Keratinocyte (primary cell): ENCODE data around the gene MT1E. TPM values are rescaled to one million over a fixed set of nuclear protein-coding genes. Genes with fewer than 3 reads are reported as not detected.

Source experiments
- DNase-seq: peaks from one replicate; pipeline ENCODE4 v3.0.0-alpha.2; 2011; ENCODE audit warnings: low read depth, missing footprints, low spot score
- FAIRE-seq: peaks from 2 replicates; lab custom pipeline; 2011; peaks lifted over from hg19 to GRCh38; lab: Jason Lieb, UNC
- H2AFZ ChIP-seq: 2 replicates; pipeline ENCODE4 v1.6.0; 2012; ENCODE audit warnings: low read length, control low read depth, inconsistent platforms; ENCODE audit not compliant: control insufficient read depth
- H3K27ac ChIP-seq: 2 replicates; pipeline ENCODE4 v1.5.1; 2011; ENCODE audit warnings: low read length; ENCODE audit not compliant: control insufficient read depth, insufficient read depth
- H3K27me3 ChIP-seq: 3 replicates; pipeline ENCODE4 v1.6.0; 2011; ENCODE audit warnings: low read length; ENCODE audit not compliant: control insufficient read depth, insufficient read depth; ENCODE audit errors: extremely low read depth
- H3K36me3 ChIP-seq, 2 experiments: 2 replicates in 1 of 2; 3 replicates in 1 of 2; pipeline ENCODE4 v1.5.1; 2011; ENCODE audit warnings: low read length in 2 of 2, mild to moderate bottlenecking in 1 of 2; ENCODE audit not compliant: control insufficient read depth in 2 of 2, insufficient read depth in 2 of 2; ENCODE audit errors: extremely low read depth in 1 of 2
- H3K4me1 ChIP-seq: 3 replicates; pipeline ENCODE4 v1.5.1; 2011; ENCODE audit warnings: low read length; ENCODE audit not compliant: control insufficient read depth, insufficient read depth; ENCODE audit errors: extremely low read depth
- H3K4me2 ChIP-seq: 3 replicates; pipeline ENCODE4 v1.6.0; 2011; ENCODE audit warnings: low read depth, low read length; ENCODE audit not compliant: control insufficient read depth, insufficient read depth; ENCODE audit errors: extremely low read depth
- H3K4me3 ChIP-seq, 3 experiments: fragments of 200-600 bp in 1 of 3; sonication (generic) in 1 of 3; 2 replicates in 2 of 3; 3 replicates in 1 of 3; pipeline ENCODE4 v1.5.1; 2011 to 2016; ENCODE audit warnings: low read length in 3 of 3, mild to moderate bottlenecking in 3 of 3, control low read depth in 2 of 3, inconsistent platforms in 1 of 3, low read depth in 1 of 3, mixed read lengths in 1 of 3, mixed run types in 1 of 3, moderate library complexity in 1 of 3; ENCODE audit not compliant: control insufficient read depth in 2 of 3, insufficient read depth in 2 of 3; ENCODE audit errors: extremely low read depth in 1 of 3
- H3K79me2 ChIP-seq: 2 replicates; pipeline ENCODE4 v1.6.0; 2012; ENCODE audit warnings: low read length; ENCODE audit not compliant: control insufficient read depth, insufficient read depth
- H3K9ac ChIP-seq: 3 replicates; pipeline ENCODE4 v1.6.0; 2011; ENCODE audit warnings: low read length; ENCODE audit not compliant: control insufficient read depth, insufficient read depth; ENCODE audit errors: extremely low read depth
- H3K9me1 ChIP-seq: 3 replicates; pipeline ENCODE4 v1.6.0; 2011; ENCODE audit warnings: low read length; ENCODE audit not compliant: control insufficient read depth, insufficient read depth; ENCODE audit errors: extremely low read depth
- H3K9me3 ChIP-seq: 2 replicates; pipeline ENCODE4 v1.5.1; 2012; ENCODE audit warnings: low read depth, low read length; ENCODE audit not compliant: control insufficient read depth
- H4K20me1 ChIP-seq: 3 replicates; pipeline ENCODE4 v1.6.0; 2011; ENCODE audit warnings: low read length; ENCODE audit not compliant: control insufficient read depth, insufficient read depth; ENCODE audit errors: extremely low read depth
- EZH2 ChIP-seq: IDR thresholded peaks from one replicate; pipeline ENCODE4 v1.6.1; 2012; ENCODE audit warnings: inconsistent platforms, mild to moderate bottlenecking, low read length, moderate library complexity
- dilution Hi-C: fragments of 300-500 bp; cut with MboI; formaldehyde crosslinking; loops from one replicate; pipeline ENCODE4 v1.7.0; 2020; ENCODE audit warnings: low sequenced_read_pairs; ENCODE audit not compliant: extremely low pct_ligation_motif_present
- polyA plus RNA-seq, 5 experiments: library from polyadenylated mRNA; depleted of rRNA in 3 of 5; stranded (reverse) in 3 of 5; stranded (forward) in 1 of 5; unstranded in 1 of 5; fragments of >200 nt; gene quantifications; 1 replicate in 1 of 5; 2 replicates in 3 of 5; 3 replicates in 1 of 5; pipeline versions ENCODE4 v1.2.1 to v1.2.3, GENCODE V29; 2011 to 2012; ENCODE audit warnings: missing spikeins in 2 of 5, low read depth in 1 of 5, low replicate concordance in 1 of 5
- TF ChIP-seq, protein P1 (sequence below), 3 experiments: IDR thresholded peaks in 1 of 3; conservative IDR thresholded peaks in 1 of 3; optimal IDR thresholded peaks in 1 of 3; 2 replicates in 2 of 3; 3 replicates in 1 of 3; pipeline versions ENCODE3 to v1.5.1; 2011; ENCODE audit warnings: low read length in 3 of 3, mild to moderate bottlenecking in 3 of 3, moderate library complexity in 2 of 3, control low read depth in 1 of 3, inconsistent platforms in 1 of 3; ENCODE audit not compliant: insufficient read depth in 2 of 3; ENCODE audit errors: extremely low read depth in 1 of 3

The MT1E gene
- polyA plus RNA-seq, 1 donor (not counting 4 experiments of a cell fraction or from before 2014, with no cell fraction given): 394 TPM

DNA sequence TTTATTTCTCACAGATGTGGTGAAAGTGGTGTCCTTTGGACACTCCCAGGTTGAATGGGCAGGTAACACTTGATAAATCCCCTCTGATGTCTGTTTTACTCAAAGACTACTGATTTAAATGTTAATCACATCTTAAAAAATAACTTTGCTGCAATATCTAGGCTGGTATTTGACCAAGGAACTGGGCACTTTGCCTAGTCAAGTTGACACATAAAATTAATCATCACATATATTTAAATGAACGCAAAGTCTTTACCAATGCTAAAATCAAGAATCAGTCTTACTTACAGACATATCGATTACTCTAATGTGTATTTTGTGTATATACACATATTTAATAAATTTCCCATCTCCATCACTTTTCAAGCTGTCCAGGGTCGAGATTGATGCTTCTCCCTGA is 10.2 kb upstream of the MT1E start:
- peak overlapping the region; percentile 45 for H3K4me2 ChIP-seq
- no peak for TF ChIP-seq EZH2
- TF ChIP-seq, protein P1, sequence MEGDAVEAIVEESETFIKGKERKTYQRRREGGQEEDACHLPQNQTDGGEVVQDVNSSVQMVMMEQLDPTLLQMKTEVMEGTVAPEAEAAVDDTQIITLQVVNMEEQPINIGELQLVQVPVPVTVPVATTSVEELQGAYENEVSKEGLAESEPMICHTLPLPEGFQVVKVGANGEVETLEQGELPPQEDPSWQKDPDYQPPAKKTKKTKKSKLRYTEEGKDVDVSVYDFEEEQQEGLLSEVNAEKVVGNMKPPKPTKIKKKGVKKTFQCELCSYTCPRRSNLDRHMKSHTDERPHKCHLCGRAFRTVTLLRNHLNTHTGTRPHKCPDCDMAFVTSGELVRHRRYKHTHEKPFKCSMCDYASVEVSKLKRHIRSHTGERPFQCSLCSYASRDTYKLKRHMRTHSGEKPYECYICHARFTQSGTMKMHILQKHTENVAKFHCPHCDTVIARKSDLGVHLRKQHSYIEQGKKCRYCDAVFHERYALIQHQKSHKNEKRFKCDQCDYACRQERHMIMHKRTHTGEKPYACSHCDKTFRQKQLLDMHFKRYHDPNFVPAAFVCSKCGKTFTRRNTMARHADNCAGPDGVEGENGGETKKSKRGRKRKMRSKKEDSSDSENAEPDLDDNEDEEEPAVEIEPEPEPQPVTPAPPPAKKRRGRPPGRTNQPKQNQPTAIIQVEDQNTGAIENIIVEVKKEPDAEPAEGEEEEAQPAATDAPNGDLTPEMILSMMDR (optimal IDR thresholded peaks at IDR 0.05 in 1 of 3, IDR thresholded peaks at IDR 0.05 in 1 of 3, conservative IDR thresholded peaks at IDR 0.05 in 1 of 3; ENCODE audit: extremely low read depth in 1 of 3, insufficient read depth in 2 of 3, low read length in 3 of 3): no peak
- dilution Hi-C loops: no loop called here
- FAIRE-seq (no peak), DNase-seq (no peak)
- no peak overlapping the region for H2AFZ ChIP-seq
- H3K27me3 ChIP-seq: no peaks in the 10 kb centered on the region
- no peaks in the 10 kb centered on the region for H3K9me3 ChIP-seq
- H3K4me3 ChIP-seq: no peak overlapping the region
- H3K36me3 ChIP-seq: no peaks in the 10 kb centered on the region
- no peaks in the 10 kb centered on the region for H3K9me1 ChIP-seq
- H3K9ac ChIP-seq: no peak overlapping the region
- H3K27ac ChIP-seq: peak overlapping the region; percentile 65
- no peaks in the 10 kb centered on the region for H4K20me1 ChIP-seq
- H3K4me1 ChIP-seq: peaks cover 54% of the 10 kb centered on the region
- no peaks in the 10 kb centered on the region for H3K79me2 ChIP-seq

DNA sequence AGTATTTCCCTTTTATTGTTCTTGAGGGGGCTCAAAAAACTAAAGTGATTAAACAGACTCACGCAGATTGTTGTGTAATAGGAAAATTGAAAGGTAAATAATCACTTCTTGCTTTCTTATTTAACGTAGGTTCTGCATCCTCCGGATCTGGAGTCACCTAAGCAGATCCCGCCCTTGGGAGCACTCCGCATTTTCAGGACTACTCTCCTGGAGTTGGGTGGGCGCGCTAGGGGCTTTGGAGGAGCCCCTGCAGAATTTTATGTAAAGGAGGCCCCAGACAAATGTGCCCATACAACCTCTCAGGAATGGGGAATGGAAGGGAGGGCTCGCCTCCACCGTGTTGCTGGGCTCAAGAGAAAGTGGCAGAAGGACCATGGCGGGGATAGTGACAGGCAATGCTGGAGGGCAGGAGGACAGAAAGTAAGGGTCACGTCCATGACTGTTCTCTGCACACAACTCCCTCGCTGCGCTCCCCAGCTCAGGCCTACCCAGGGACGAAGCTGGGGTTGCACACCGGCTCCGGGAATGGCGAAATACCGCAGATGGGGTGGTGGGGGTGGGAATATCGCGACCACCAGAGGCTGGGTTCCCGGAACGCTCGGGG is 8.9 kb upstream of the MT1E start:
- Histone ChIP-seq H3K79me2 (no peaks in the 10 kb centered on the region), H3K4me2 (peak overlapping the region; percentile 90), H3K9ac (no peak overlapping the region), H2AFZ (peak overlapping the region; percentile 26), H3K36me3 (no peaks in the 10 kb centered on the region), H3K4me1 (peaks cover 40% of the 10 kb centered on the region), H3K9me1 (no peaks in the 10 kb centered on the region), H3K27ac (no peak overlapping the region), H3K4me3 (peak overlapping the region in 1 of 3 experiments; percentile 71), H3K9me3 (no peaks in the 10 kb centered on the region), H3K27me3 (no peaks in the 10 kb centered on the region), H4K20me1 (no peaks in the 10 kb centered on the region)
- DNase-seq (no peak), FAIRE-seq (no peak)
- TF ChIP-seq EZH2: no peak
- TF ChIP-seq, protein P1 (optimal IDR thresholded peaks at IDR 0.05 in 1 of 3, IDR thresholded peaks at IDR 0.05 in 1 of 3, conservative IDR thresholded peaks at IDR 0.05 in 1 of 3; ENCODE audit: extremely low read depth in 1 of 3, insufficient read depth in 2 of 3, low read length in 3 of 3): no peak
- dilution Hi-C loops: no loop called here
